Endothelial cell (in vitro differentiated cells): ENCODE results near the gene NOL4L. TPM values are rescaled to one million over a fixed set of nuclear protein-coding genes. Genes with fewer than 3 reads are reported as not detected.

Experiments
- DNase-seq: peaks from one replicate; pipeline ENCODE4 v3.0.0; 2021; ENCODE audit warnings: low spot score
- H3K27ac Mint-ChIP-seq: one replicate; pipeline ENCODE4 v1.8.0; 2021; ENCODE audit warnings: mixed read lengths, inconsistent platforms; ENCODE audit not compliant: unreplicated experiment
- H3K27me3 Mint-ChIP-seq: one replicate; pipeline ENCODE4 v1.8.0; 2021; ENCODE audit warnings: mild to moderate bottlenecking, moderate library complexity, mixed read lengths, inconsistent platforms; ENCODE audit not compliant: unreplicated experiment
- H3K36me3 Mint-ChIP-seq: one replicate; pipeline ENCODE4 v1.8.0; 2021; ENCODE audit warnings: mild to moderate bottlenecking, low read depth, mixed read lengths, inconsistent platforms; ENCODE audit not compliant: unreplicated experiment
- H3K4me1 Mint-ChIP-seq: one replicate; pipeline ENCODE4 v1.8.0; 2021; ENCODE audit warnings: mild to moderate bottlenecking, mixed read lengths, inconsistent platforms; ENCODE audit not compliant: unreplicated experiment
- H3K4me3 Mint-ChIP-seq: one replicate; pipeline ENCODE4 v1.8.0; 2021; ENCODE audit warnings: mild to moderate bottlenecking, mixed read lengths, inconsistent platforms; ENCODE audit not compliant: unreplicated experiment
- H3K9me3 Mint-ChIP-seq: one replicate; pipeline ENCODE4 v1.8.0; 2021; ENCODE audit warnings: mixed read lengths, inconsistent platforms; ENCODE audit not compliant: unreplicated experiment
- total RNA-seq: library from RNA; stranded (reverse); fragmentation: NEBNext Ultra II Directional; extraction: Animal tissue kit (Norgen Biotek cat#: 25700); gene quantifications from one replicate; pipeline ENCODE4 v1.2.1, GENCODE V29; 2021; ENCODE audit not compliant: unreplicated experiment
- TF ChIP-seq, protein P1 (sequence below): fragments of 200-600 bp; sonication (generic); IDR thresholded peaks from one replicate; pipeline ENCODE4 v1.5.0; 2021; ENCODE audit warnings: antibody characterized with exemption; ENCODE audit not compliant: unreplicated experiment

The NOL4L gene
- total RNA-seq, 1 donor from 2014 or later = 150 TPM

DNA sequence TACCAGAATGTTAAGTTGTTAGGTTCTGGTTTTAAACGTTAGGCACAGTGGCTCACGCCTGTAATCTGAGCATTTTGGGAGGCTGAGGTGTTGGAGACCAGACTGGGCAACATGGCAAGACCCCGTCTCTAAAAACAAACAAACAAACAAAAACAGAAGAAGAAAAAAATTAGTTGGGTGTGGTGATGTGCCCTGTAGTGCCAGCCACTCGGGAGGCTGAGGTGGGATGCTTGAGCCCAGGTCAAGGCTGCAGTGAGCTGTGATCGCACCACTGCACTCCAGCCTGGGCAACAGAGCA lies 19.4 kb downstream of the NOL4L start:
- peaks cover 15% of the 10 kb centered on the region for H3K4me1 Mint-ChIP-seq
- peaks cover 4% of the 10 kb centered on the region for H3K36me3 Mint-ChIP-seq
- no peak overlapping the region for H3K4me3 Mint-ChIP-seq
- TF ChIP-seq, protein P1, sequence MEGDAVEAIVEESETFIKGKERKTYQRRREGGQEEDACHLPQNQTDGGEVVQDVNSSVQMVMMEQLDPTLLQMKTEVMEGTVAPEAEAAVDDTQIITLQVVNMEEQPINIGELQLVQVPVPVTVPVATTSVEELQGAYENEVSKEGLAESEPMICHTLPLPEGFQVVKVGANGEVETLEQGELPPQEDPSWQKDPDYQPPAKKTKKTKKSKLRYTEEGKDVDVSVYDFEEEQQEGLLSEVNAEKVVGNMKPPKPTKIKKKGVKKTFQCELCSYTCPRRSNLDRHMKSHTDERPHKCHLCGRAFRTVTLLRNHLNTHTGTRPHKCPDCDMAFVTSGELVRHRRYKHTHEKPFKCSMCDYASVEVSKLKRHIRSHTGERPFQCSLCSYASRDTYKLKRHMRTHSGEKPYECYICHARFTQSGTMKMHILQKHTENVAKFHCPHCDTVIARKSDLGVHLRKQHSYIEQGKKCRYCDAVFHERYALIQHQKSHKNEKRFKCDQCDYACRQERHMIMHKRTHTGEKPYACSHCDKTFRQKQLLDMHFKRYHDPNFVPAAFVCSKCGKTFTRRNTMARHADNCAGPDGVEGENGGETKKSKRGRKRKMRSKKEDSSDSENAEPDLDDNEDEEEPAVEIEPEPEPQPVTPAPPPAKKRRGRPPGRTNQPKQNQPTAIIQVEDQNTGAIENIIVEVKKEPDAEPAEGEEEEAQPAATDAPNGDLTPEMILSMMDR = no peak
- no peak for DNase-seq
- no peaks in the 10 kb centered on the region for H3K9me3 Mint-ChIP-seq
- peaks cover 19% of the 10 kb centered on the region for H3K27me3 Mint-ChIP-seq
- no peak overlapping the region for H3K27ac Mint-ChIP-seq

DNA sequence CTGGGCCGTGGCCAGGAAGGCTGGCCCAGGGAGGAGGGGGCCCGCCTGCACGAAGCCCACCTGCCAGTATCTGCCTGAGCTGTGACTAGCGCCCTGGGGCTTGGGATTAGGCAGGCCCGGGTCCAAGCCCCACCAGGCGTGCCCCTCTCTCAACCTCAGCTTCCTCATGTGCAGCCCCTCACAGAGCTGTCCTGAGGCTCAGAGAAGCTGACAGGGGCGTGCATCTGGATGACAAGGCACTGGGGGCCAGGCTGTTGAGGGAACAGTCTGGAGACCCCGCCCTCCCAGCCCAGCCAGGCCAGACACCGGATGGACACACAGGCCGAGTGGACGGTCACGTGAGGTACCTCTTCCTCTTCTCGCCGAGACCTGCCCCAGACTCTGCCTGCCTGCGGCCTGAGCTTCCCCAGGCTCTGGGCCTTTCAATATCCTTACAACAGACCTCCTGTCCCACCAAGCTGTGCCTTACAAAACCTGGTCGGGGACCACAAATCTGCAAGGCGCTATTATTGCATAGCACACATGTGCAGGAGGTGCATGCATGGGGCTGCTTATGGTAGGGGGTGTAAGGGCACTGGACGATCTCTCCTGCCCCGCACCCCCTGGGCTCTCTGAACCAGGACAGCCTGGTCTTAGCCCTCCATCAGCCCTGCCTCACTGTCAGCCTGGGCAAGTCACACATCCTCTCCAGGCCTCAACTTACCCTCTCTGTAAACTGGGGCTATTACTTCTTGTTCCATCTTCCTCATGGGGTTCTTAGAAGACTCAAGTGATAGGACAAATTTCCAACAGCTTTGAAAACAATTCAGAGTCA lies 20.0 kb downstream of the NOL4L start:
- TF ChIP-seq, protein P1 = no peak
- DNase-seq = no peak
- no peak overlapping the region for H3K4me3 Mint-ChIP-seq

DNA sequence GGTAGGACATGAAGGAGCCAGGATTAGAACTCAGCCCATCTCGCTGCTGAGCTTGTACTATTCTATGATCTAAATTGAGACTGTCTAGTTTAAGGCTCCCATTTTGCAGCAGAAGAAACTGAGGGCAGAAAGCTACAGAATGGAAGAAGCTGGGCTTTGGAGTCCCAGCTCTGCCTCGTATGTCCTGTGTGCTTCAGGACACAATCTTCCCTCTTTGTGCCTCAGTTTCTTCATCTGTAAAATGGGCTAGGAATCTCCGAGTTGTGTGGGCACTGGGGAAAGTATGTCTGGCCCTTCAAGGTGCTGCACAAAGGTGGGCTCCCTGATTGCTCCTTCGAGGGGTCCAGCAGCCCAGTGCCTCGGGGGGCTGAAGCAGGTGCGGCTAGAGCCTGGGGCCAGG lies 20.7 kb downstream of the NOL4L start:
- Mint-ChIP-seq H3K4me3 (no peak overlapping the region), H3K27ac (no peak overlapping the region), H3K9me3 (no peaks in the 10 kb centered on the region), H3K36me3 (peaks cover 4% of the 10 kb centered on the region), H3K4me1 (peaks cover 15% of the 10 kb centered on the region), H3K27me3 (peaks cover 22% of the 10 kb centered on the region)
- TF ChIP-seq, protein P1 = no peak
- no peak for DNase-seq

More for the DNA sequence above, 20.0 kb downstream of the NOL4L start:
- H3K4me1 Mint-ChIP-seq = peaks cover 15% of the 10 kb centered on the region
- peaks cover 4% of the 10 kb centered on the region for H3K36me3 Mint-ChIP-seq
- no peaks in the 10 kb centered on the region for H3K9me3 Mint-ChIP-seq
- no peak overlapping the region for H3K27ac Mint-ChIP-seq
- H3K27me3 Mint-ChIP-seq = peaks cover 22% of the 10 kb centered on the region

DNA sequence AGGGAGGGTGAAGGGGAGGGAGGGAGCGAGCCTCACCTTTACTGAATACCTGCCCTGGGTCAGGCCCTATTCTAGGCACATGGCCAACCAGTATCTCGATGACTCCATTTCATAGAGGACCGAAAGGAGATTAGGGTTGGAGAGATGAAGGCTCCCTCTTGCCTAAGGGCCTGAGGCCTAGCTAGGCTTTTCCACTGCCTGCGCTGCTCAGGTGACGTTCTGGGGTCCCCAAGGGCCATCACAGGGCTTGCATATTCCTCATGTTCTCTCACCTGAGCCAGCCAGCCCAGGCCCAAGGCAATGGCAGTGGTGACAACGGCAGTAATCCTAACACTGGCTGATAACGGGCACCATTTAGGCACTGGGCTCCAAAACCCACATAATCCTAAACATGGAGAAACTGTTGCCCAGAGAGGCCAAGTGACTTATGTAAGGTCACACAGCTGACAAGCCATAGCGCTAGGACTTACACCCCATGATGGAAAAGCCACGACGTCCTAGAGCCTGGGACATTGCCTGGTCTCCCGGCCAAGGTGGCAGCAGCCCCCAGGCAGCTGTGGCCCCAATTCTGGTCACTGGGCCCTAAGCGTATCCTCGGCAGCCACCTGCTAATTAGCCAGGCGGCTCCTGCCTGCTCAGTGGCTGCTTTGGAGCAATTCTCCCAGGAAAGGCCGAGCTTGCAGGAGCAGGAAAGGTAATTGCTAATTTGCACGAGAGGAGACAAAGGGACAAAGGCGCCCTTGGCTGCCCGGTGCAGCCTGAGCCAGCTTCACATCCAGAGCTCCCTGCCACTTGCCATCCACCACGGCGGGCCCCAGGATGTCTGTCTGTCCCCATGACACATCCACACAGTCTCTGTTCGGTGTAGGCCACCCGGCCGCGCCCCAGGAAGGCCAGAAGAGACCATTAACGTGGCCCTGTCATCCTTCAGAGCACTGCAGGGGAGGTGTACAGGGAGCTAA lies 21.5 kb downstream of the NOL4L start:
- DNase-seq = no peak
- H3K27me3 Mint-ChIP-seq = peaks cover 19% of the 10 kb centered on the region
- no peak overlapping the region for H3K4me3 Mint-ChIP-seq
- no peaks in the 10 kb centered on the region for H3K9me3 Mint-ChIP-seq
- no peak overlapping the region for H3K27ac Mint-ChIP-seq
- TF ChIP-seq, protein P1 = no peak
- peaks cover 9% of the 10 kb centered on the region for H3K4me1 Mint-ChIP-seq
- peaks cover 4% of the 10 kb centered on the region for H3K36me3 Mint-ChIP-seq
